ENCODE measurements around the gene UBE2C.

UBE2C gene

DNA sequence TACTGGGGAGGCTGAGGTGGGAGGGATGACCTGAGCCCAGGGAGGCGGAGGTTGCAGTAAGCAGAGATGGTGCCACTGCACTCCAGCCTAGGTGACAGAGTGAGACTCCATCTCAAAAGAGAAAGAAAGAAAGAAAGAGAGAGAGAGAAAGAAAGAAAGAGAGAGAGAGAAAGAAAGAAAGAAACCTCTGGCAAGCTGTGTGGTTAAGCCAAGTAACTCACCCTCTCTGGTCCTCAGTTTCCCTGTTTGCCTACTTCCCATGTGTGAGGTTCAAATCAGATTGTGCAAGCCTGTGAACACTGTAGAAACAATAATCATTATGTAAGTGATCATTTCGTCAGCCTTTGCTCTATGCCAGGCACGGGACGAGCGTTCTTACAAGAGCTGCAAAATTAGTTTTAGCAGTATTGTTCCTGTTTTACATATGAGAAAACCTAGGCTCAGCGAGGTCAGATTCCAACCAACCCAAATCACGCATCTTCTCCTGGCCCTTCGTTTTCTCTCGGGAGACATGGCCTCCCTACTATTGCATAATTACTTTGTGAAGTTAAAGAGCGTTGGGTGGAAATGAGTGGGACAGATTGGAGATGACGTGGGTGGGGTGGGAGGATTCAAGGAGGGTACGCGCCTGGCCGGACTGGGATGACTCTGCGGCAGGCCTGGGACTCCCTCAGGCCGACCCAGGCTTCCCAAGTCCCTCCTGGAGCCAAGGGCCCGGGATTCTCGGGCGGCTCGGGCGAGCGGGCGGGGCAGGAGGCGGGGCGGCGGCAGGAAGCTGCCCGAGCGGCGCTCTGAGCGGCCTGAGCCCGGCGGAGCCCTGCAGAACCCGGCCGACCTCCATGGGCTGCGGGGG, 20.8 kb downstream of the UBE2C start, which contains the start of gene SNX21:
Gene SNX21 (plus strand): TSS at position 770 of the 853 bp plus-strand sequence. CDS start 121 bp downstream, outside the sequence.
- DNase-seq (ENCODE audit: low read depth in 2 of 2) = no peak

DNA sequence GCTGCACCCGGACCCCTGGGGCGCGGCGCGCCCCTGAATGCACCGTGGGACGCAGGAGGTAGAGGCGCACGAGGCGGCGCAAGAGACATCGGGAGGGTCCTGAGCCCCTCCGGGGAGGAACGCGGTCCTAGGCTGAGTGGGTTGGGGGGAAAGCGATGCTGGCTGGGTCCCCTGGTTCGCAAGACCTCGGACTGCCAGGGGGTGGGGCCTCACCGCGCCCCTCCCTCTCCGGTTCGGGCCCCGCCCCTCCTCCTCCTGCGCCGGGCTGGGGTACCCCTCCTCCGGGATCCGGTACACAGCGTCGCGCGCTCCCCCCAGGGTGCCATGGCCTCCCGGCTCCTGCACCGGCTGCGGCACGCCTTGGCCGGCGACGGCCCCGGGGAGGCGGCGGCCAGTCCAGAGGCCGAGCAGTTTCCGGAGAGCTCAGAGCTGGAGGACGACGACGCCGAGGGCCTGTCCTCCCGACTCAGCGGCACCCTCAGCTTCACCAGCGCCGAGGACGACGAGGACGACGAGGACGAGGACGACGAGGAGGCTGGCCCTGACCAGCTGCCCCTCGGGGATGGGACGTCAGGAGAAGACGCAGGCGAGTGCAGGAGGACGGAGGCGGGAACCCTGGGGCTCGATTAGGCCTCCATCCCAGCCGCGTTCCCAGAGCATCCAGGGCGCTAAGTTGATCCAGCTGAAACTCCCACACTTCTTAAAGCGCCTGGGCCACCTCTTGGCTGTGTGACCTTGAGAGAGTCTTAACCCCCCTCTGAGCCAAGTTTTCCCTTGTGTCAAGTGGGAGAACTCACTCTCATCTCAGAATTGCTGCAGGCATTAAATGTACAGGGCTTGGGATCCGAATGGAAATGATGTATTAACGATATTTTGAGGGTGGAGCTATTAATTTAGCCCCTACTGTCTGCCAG, 21.7 kb downstream of the UBE2C start:
- DNase-seq (ENCODE audit: low read depth in 2 of 2) = no peak

DNA sequence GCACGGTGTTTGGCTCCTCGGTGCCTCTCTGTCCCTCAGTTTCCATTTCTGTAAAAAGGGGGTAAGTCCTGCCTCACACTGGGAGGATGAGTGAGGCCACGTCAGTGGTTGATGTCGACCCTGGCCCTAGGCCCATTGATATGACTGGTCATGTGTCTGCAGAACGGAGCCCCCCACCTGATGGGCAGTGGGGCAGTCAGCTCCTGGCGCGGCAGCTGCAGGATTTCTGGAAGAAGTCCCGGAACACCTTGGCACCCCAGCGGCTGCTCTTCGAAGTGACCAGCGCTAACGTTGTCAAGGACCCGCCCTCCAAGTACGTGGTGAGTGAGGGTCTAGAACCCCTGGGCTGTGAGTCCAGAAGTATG, 22.3 kb downstream of the UBE2C start:
- no peak for DNase-seq (ENCODE audit: low read depth in 2 of 2)

DNA sequence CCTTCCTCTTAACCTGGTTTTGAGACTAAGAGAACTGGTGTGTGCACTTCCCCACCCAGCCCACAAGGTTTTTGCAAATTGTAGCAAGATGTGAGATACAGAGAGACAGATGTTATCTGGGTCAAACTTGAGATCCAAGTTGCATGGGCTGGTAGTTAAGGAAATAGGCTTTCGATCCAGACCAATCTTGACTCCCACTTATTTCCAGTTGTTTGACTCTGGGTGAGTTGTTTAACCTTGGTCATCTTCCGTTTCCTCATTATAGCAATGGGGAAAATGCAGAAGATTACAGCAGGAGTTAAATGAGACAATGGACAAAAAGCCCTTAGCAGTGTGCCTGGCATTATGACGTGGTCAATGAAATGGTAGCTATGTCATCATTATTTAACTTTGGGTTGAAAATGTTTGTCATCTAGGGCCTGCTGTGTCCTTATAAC, 22.9 kb downstream of the UBE2C start:
- no peak for DNase-seq (ENCODE audit: low read depth in 2 of 2)

DNA sequence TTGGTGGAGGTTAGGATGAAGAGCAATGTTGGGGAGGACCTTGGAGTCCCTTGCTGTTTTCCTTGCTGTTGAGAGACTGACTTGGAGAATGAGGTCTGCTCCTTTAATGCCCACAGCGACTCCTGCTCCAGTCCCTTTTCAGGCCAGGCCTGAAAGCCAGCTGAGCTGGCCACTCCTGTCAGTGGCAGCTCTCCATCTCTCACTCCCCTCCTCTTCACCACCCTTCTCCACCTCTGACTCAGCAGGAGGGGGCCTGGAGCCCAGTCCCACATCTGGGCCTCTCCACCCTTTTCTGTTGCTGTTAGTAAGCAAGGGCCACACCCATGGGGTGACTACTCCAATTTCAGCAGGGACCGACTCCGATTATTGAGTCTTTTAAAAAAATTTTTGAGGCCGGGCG, 23.4 kb downstream of the UBE2C start:
- DNase-seq (ENCODE audit: low read depth in 2 of 2) = no peak

DNA sequence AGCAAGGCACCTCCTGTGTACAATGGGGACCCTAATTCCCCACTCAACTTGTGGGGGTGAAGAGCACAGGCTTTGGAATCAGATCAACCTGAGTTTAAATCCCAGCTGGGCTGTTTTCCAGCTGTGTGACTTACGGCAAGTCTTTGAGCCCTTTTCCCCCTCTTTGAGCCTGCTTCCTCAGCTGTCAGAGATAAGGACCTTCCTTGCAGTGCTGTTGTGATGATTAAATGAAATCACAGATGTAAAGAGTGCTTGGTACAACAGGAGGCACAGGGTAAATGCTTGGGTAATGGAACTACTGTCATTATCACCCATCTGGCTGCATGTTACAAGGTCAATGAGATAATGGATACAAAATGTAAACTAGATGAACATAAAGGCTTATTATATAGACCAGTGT, 24.4 kb downstream of the UBE2C start:
- DNase-seq (ENCODE audit: low read depth in 2 of 2) = no peak

DNA sequence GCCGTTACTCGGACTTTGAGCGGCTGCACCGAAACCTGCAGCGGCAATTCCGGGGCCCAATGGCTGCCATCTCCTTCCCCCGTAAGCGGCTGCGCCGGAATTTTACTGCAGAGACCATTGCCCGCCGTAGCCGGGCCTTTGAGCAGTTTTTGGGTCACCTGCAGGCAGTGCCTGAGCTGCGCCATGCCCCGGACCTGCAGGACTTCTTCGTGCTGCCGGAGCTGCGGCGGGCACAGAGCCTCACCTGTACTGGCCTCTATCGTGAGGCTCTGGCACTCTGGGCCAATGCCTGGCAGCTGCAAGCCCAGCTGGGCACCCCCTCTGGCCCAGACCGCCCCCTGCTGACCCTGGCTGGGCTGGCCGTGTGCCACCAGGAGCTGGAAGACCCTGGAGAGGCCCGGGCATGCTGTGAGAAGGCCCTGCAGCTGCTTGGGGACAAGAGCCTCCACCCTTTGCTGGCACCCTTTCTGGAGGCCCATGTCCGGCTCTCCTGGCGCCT, 28.3 kb downstream of the UBE2C start:
- no peak for DNase-seq (ENCODE audit: low read depth in 2 of 2)

DNA sequence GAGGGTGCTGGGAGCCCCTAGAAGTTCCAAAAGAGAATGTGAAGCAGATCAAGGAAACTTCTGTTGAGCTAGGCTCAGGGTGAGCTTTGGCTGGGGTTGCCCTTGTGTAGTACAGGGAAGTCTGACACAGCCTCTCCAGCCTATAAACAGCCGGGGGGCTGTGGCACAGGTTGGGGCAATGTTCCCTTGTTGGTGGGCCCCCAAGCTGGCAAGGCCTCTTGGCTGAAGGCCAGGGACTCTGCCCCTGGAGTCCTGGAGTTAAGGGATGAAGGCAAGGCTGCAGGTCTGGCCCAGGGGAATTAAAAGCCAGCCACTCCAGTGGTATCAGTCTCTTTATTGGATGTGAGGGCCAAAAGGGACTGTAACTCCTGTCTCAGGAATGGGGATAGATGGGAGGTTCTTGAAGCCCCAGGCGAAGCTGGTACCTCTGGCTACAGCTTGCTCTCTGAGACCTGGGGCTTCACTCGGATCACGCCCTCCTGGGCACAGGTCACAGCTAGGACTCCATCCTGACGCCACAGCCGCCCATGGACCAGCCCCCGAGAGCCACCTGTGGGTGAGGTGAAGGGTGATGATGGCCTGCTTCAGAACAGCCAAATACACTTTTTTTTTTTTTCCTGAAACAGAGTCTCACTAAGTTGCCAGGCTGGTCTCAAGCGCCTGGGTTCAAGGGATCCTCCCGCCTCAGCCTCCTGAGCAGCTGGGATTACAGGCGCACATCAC, 29.1 kb downstream of the UBE2C start:
- DNase-seq (ENCODE audit: low read depth in 2 of 2) = no peak

DNA sequence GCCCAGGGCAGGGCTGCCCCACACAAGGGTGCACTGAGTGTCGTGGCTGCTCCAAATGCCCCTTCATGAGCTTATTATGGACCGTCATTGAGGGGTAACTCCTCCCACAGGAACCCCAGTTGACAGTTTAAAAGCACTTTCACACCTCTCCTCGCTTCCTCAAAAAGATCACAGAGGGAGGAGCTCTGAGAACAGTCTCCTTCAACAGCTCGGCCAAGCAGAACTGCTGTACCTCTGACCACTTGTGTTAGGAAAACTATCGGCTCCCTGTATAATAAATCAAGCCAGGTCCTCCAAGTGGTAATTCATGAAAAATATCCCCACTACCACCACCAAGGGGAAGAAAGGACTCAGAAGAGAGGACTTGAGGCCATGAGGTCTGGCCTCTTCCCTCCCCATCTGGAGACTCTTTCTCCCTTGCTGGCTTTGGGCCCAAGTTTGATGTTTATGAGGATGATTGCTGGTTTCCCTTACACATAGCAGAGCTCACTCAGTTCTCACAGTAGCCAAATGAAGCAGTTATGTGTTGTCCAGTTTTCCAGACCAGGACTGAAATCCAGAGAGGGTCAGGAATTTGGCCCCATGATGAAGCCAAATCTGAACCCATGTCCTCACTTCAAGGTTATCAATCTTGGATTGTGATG, 29.8 kb downstream of the UBE2C start:
- DNase-seq (ENCODE audit: low read depth in 2 of 2) = no peak

DNA sequence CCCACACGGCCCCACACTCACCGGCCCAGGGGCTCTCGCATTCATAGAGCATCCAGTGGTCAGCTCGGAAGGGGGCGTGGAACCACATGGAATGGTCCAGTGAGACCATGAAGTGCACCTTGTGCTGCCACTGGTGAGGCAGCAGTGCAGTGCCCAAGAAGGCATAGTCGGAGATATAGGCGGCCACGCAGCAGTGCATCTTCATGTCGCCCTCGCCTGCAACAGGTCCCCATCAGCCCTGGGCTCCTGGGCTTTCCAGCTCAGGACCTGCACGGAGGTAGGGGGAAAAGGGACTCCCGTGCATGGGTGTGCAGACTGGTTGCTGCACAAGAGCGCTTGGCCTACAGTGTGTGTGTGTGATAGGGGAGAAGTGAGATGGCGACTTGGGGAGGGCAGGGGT, 31.1 kb downstream of the UBE2C start:
- DNase-seq (ENCODE audit: low read depth in 2 of 2) = no peak

DNA sequence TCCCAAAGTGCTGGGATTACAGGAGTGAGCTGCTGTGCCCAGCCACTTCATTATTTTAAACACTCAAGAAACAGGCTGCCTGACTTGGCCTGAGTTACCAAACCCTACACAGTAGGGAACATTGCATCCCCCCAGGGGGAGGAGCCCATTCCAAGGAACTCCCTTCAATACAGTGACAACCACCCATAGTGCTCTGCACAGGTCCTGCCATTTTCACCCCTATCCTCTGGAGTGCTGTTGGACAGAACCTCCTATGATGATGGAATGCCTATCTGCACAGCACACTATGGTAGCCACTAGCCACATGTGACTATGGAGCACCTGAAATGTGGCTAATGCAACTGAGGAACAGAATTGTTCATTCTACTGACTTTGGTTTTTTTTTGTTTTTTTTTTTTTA, 33.0 kb downstream of the UBE2C start:
- DNase-seq (ENCODE audit: low read depth in 2 of 2) = no peak

DNA sequence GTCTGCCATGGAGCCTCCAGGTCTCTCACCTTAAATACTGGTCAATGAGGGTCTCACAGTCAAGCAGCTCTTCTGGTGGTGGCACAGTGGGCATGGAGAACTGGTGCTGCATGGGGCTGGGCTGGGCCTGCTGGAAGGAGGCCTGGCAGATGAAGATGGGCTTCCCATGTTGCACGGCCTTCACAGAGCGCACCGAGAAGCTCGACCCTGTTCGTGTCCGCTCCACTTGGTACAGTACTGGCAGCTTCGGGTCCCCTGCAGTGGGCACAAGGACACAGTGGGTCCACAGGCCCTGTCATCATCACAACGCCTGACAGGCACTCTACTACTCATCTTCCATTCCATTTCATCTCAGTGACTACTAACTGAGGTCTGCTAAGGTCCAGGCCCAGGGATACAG, 36.0 kb downstream of the UBE2C start:
- no peak for DNase-seq (ENCODE audit: low read depth in 2 of 2)

DNA sequence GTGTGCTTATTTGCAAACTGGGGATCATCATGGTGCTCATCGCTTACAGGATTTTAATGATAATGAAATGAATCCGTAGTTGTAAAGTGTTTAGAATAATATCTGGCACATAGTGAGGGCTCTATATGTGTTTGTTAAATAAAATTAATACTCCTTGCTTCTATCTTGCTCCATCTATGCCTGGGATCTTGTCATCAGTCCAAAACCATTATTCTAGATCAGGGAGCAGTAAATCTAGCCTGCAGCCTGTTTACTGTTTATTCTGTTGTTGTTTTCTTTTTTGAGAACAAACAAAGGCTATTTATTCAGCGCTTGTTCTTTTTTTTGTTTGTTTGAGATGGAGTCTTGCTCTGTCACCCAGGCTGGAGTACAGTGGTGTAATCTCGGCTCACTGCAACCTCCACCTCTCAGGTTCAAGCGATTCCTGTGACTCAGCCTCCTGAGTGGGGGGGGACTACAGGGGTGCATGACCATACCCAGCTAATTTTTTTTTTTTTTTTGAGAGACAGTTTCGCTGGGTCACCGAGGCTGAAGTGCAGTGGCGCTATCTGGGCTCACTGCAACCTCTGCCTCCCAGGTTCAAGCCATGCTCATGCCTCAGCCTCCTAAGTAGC, 36.6 kb downstream of the UBE2C start:
- no peak for DNase-seq (ENCODE audit: low read depth in 2 of 2)

DNA sequence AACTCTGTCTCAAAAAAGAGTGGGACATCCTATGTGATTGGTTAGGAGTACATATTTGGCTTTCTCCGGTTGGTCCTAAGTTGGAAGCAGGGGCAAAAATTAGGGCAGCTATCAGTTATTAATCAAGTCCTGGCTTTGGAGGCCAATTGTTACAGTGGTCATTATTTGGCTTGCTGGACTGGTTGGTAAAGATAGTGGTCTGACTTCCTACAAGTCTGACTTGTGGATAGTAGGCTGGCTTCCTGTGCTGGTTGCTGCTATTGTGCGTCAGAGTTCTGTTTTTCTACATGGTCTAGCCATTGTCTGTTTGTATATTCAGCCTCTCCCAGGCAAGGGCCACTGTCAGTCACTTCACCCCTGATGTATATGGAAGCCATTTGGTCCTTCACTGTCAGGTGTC, 37.8 kb downstream of the UBE2C start:
- no peak for DNase-seq (ENCODE audit: low read depth in 2 of 2)

DNA sequence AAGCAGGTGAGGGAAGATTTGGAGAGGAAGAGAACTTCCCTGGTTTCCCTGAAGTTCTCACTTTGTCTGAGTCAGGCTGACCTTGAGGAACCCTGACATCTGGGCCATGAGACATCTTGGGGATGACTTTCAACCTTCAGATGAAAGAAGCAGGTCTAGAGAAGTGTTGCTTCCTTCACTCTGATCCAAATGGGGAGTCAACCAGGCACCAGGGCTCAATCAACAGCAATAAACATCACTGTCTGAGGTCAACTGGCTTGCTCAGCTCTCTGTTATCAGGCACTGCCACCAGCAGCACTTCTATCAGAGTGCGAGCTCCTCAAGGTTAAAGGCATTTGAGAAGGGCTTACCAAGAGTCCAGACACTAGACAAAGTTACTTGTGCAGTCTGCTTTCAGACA, 38.5 kb downstream of the UBE2C start:
- no peak for DNase-seq (ENCODE audit: low read depth in 2 of 2)

DNA sequence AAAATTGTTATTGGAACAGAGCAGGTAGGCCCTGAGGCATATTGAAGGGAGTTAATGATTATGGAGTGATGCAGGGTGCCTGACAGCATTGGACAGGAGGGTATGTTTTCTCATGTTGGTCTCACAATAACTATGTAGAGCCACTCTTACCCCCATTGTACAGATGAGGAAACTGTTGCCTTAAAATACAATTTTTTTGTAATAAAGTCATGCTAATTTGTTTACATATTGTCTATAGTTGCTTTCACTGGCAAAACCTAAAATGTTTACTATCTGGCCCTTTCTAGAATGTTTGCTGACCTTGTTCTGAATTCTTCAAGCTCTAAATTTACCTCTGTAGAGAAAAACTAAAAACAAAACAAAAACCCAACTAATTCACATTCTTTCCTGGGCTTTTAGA, 39.1 kb downstream of the UBE2C start:
- no peak for DNase-seq (ENCODE audit: low read depth in 2 of 2)

DNA sequence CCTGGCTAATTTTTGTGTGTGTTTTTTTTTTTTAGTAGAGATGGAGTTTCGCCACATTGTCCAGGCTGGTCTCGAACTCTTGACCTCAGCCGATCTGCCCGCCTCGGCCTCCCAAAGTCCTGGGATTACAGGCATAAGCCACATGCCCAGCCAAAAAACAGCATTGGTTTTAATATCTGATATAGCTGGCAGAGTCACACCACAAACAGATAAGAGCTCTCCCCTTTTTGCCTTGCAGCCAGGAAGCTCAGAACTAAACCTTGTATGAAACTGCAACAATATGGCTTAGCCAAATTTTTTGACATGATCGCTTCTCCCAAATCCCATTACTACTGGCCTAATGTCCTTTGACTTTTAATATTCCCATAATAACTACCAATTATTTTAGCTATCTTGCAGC, 39.9 kb downstream of the UBE2C start:
- DNase-seq (ENCODE audit: low read depth in 2 of 2) = no peak

DNA sequence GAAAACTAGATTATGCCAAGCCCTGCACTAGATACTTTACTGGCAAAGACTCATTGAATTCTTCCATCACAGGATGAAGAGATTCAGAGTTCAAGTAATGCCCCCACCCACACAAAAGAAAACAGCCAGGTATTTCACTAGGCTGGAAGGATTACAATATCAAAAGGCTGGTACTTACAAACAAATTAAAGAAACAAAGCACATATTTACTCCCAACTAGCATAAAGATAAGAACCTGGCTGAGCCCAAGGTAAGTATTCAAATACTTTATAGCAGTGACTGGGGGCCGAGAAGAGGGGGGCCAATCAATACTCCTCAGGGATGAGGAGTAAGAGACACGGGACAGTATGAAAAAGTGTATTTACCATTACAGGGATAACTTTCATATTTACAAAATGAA, 41.0 kb downstream of the UBE2C start:
- DNase-seq (ENCODE audit: low read depth in 2 of 2) = no peak

DNA sequence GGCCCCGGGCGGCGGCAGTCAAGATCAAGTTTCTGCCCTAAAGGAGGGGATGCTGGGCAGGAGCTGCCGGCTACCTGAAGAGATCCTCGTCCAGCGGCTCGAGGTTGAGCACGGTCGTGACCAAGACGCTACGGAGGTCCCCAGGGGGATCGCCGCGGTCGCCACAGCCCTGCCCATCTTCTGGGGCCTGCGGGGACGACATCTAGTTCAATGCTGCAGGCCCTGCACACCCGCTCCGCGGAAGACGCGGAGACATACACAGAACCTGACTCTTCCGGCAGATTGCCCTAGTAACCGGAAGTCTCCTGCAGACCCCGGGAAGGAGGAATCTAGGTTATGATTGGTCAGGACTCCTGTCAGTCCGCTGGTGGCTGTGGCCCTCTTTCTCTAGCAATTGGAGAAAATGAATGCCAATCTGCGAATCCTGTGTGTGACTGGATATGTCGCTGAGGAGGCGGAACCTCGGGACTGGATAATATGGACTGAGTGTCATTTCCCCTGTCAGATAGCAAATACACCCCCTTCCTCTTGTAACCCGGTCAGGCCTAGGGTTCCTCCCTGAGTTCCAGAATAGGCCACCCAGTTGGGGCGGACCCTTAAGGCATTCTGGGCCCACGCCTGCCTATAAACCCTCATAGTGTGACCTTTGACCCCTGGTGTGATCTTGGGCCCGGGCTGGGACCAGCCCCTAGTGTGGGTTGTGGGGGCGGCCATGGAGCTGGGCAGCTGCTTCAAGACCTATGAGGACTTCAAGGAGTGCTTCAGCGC, 44.9 kb downstream of the UBE2C start, which contains the start of the genes ACOT8 and ZSWIM3:
Gene ACOT8 (minus strand): TSS at position 279 of the 768 bp plus-strand sequence. CDS start 77 bp downstream, at position 202.
Gene ZSWIM3 (plus strand): TSS at position 501 of the 768 bp plus-strand sequence. CDS start 212 bp downstream, at position 713.
- DNase-seq (ENCODE audit: low read depth in 2 of 2) = peak; percentile 85 to 92

DNA sequence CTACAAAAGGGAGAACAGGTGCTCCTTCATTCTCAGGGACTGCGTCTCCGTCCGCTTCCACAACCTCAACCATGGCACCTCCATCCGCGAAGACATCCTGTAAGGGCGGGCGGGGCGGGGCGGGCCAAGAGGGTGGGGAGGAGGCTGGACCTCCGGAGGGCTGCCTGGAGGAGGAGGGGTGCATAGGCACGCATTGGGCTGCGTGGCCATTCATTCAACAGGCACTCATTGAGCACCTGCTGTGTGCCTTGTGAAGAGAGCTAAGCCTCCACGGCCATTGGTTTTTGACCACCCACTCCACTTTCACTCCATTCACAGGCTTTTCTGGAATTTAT, 45.4 kb downstream of the UBE2C start:
- no peak for DNase-seq (ENCODE audit: low read depth in 2 of 2)

Measured in activated CD8-positive, alpha-beta memory T cell treated with anti-CD3 and anti-CD28 coated beads for 4 hours (primary cell).